ENCODE measurements around the gene FAM237B.
"Not testable (repeated sequence)": the region's sequence is repeated elsewhere in the genome, so short reads cannot be mapped to it uniquely, and the experiment has no call there.

Gene FAM237B

GRCh38 chr7:90320801-90321494, at the start of gene FAM237B:
Gene FAM237B, minus strand, starts transcription at chr7:90321304. Its CDS starts 1,556 bp downstream, at chr7:90319748.
- FAIRE-seq = no peak

DNA sequence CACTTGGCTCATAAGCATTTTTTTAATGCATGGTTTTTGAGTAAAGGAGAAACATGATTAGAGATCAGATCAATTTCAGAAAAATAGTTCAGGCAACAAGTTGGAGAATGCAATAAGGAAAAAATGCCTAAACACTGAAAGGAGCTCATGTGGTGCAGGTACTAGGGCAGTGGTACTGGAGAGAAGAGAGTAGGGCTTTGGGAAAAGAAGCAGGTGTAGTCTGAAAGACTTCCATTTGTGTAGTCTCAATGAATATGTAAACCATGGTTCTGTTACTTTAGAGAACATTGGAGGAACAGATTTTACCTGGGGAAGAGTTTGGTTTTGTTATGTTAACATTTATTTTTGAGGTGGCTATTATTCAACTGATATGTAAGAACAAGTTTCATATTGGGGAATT, 30.9 kb upstream of the FAM237B start:
- no peak for FAIRE-seq

GRCh38 chr7:90350032-90350431, 28.9 kb upstream of the FAM237B start:
- FAIRE-seq = not testable (repeated sequence)

GRCh38 chr7:90349305-90349704, 28.2 kb upstream of the FAM237B start:
- FAIRE-seq = no peak

- no peak for FAIRE-seq
Observed at GRCh38 chr7:90347759-90348158, 26.7 kb upstream of the FAM237B start.

DNA sequence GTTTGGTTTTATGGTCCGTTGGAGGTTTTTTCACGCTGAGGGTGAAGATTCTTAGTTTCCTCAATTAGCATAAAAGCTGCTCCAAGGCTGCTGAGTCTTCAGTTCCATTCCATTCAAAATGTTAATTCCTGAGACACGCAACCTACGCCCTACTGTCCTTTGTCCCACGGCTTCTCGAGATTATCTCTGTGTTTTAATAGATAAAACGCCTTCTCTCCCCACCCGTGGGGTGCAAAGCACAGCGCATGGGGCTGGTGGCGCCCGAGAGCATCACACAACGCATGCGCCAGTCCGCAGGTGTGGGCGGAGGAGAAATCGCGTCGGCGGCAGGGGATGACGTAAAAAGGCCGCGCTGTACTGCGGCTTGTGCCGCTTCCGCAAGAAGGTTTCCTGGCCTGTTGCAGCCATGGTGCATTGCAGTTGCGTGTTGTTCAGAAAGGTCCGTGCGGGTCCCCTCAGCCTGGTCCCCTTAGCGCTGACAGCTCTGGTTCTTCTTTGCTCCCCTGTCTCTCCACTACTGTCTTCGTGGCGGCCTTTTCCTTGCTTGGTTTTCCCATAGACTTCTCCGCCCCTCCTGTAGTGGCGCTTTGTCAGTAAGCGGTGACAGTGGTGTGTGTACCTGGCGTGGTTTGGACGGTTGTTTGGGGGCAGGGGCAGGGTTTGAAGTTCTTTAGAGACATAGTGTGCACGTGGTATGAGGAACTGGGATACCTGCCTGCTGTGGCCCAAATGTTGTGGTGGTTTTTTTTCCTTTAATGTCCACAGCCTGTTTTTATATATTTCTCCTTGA, 25.4 kb upstream of the FAM237B start, which contains the start of gene GTPBP10:
TSS of gene GTPBP10 (plus strand) at position 381 of the 790 bp plus-strand sequence. CDS start at position 407, 26 bp downstream.
- FAIRE-seq = no peak

GRCh38 chr7:90345595-90346335, 24.7 kb upstream of the FAM237B start:
- no peak for FAIRE-seq

DNA sequence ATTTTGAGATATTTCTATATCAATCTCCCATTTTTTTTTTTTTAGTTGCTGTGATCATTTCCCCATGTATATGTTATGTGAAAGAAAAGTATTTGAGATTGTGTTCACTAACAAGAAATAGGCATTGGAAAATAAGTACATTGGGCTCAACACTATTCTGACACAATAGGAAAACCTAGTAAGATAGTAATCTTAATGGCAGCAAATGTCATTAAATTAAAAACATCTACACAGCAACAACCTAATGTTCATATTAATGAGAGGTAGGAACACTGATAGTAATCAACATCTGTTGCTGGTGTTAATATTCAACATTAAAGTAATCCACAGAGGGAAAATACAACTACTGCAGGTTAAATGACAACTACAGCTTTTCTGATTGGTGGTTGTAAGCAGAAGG, 23.9 kb upstream of the FAM237B start:
- no peak for FAIRE-seq

GRCh38 chr7:90337106-90337505, 16.0 kb upstream of the FAM237B start:
- FAIRE-seq = no peak

DNA sequence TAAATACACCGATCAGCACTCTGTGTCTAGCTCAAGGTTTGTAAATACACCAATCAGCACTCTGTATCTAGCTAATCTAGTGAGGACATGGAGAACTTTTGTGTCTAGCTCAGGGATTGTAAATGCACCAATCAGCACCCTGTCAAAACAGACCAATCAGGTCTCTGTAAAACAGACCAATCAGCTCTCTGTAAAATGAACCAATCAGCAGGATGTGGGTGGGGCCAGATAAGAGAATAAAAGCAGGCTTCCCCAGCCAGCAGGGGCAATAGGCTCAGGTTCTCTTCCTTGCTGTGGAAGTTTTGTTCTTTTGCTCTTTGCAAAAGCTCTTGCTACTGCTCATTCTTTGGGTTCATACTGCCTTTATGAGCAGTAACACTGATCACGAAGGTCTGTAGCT, 13.8 kb upstream of the FAM237B start:
- not testable (repeated sequence) for FAIRE-seq

DNA sequence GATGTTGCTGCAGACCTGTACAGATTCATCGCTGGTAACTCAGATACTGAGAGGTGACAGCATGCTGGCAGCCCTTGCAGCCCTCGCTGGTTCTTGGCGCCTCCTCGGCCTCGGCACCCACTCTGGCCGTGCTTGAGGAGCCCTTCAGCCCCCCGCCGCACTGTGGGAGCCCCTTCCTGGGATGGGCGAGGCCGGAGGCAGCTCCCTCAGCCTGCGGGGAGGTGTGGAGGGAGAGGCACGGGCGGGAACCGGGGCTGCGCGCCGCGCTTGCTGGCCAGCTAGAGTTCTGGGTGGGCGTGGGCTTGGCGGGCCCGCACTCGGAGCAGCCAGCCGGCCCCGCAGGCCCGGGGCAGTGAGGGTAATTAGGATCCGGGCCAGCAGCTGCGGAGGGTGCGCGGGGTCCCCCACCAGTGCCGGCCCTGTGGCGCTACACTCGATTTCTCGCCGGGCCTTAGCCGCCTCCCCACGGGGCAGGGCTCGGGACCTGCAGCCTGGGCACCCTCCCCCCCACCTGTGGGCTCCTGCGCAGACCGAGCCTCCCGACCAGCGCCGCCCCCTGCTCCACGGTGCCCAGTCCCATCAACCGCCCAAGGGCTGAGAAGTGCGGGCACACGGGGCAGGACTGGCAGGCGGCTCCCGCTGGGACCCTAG, 13.2 kb upstream of the FAM237B start:
- no peak for FAIRE-seq

DNA sequence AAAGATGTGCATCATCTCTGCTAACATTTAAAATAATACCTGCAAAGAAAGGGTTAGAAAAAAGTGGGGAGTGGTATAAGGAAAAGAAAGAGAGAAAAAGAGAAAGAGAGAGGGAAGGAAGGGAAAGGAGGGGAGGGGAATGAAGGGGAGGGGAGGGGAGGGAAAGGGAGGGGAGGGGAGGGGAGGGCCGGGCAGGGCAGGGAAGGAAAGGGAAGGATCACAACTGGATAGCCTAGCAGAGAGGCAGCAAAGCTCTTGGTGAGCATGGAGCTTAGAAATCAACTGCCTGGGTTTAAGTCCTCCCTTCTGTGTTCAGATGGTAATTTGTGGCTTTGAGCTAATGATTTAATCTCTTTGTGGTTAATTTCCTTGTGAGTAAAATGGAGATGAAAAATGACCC, 5.4 kb upstream of the FAM237B start:
- FAIRE-seq = no peak

GRCh38 chr7:90322837-90323236, 1.7 kb upstream of the FAM237B start:
- no peak for FAIRE-seq

GRCh38 chr7:90320418-90320800, 695 bp downstream of the FAM237B start:
- no peak for FAIRE-seq

GRCh38 chr7:90320014-90320413, 1.1 kb downstream of the FAM237B start:
- FAIRE-seq = no peak

DNA sequence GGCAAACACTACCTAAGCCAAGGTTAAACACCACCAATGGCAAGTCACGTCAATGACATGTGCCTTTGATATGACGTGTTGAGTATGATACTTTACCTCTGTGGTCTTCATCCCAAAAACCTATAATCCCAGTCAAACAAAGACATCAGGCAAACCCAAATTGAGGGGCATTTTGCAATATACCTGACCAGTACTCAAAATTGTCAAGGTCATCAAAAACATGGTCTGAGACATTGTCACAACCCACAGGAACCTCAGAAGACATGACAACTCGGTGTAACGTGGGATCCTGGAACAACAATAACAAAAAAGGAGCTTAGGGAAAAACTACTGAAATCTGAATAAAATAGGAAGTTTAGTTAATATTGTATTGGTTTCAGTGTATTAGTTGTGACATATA, 7.2 kb downstream of the FAM237B start:
- FAIRE-seq = no peak

- no peak for FAIRE-seq
Observed at GRCh38 chr7:90312745-90313144, 8.4 kb downstream of the FAM237B start.

GRCh38 chr7:90311175-90311574, 9.9 kb downstream of the FAM237B start:
- no peak for FAIRE-seq

DNA sequence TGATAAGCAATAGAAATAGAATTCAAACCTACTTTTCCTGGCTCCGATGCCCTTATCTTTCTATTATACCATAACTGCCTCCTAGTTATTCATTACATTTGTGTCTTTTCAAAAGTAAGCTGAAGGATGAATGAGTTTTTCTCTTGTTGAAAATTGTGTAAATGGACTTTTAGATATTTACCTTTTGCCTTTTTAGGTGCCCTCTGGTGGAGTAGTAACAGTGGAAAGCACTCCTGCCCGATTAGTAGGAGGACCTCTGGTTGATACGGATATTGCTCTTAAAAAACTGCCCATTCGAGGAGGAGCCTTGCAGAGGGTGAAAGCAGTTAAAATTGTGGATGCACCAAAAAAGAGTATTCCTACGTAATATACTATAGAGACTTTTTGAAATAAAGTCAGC, 11.2 kb downstream of the FAM237B start:
- FAIRE-seq = no peak

- FAIRE-seq = no peak
Observed at GRCh38 chr7:90303241-90303640, 17.9 kb downstream of the FAM237B start.

DNA sequence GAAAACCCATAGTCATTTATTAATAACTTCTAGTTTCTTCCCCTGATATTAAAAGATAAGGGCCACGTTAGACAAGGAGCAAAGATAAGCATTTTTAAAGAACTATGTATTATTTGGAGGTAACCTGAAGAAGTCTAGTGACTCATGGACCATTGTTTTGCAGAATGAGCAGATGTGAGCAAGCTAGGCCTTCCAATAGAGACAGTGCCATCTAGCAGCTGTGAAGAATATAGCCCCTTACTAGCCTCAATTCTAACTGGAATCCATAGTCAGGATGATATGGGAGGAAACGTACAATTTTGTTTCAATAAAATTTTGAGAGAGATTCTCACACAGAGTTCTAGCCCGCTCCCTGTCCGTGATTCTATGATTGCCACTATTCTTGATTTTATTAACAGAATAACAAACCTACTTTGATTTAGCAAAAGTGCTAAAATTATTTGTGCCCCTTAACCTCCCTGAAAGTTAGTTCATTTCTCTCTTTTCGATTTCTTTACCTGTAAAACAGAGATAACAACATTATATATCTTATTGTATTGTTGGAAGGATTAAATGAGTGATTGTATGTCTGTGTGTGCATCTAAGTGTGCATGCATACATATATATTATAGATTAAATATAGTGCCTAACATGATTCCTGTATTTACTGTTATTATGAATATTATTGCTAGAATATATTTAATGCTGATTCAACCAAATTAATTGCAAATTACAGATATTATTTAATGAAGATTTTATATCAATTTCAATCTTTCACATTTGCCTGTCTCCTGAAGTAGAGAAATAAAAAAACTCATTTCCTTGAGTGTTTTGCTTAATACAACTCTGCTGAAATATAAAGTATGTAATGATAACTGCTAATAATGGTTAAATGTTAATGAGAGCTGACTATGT, 22.7 kb downstream of the FAM237B start:
- no peak for FAIRE-seq
